ENCODE measurements around the gene EDRF1.

The EDRF1 gene

DNA sequence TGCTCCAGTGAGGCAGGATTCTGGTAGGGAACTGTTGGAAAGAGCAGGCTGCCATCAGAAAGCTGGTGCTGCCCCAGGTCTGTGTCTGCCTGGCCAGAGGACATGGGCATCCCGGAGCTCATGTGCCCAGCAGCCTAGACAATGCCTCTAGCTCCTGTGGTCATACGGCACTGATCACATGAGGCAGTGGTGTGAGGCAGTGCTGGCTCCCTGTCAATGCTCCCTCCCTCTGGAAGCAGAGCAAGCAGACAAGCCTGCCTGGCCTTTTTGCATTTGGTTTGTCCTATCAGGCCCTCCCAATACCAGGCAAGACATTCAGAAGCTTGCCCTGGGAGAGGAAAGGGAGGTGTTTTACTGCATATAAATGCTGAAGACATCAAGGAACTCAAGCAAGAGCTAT is 75.6 kb downstream of the EDRF1 start:
- DNase-seq: no peak

DNA sequence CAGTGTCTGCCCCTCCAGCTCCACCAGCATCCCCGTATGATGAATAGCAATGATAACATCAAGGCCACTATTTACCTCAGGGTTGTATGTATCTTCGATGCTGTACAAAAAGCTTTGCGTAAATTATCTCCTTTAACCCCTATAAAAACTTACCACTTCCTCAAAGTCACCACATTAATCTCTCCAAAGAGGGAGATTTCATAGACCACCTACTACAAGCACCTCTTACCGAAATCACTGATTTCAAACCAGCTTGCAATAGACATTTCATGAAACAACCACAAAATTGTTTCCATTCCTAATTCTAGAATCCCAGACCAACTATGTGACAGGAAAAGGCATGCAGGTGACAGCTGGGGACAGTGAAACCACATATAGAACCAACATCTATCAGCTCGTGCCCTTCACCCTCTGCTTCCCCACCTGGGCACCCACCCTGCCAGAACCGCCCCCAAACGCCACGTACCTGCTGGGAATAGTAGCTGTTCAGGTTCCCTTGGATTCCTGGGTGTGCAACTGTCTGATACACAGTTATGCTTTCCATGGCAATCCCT is 76.2 kb downstream of the EDRF1 start:
- DNase-seq: no peak

DNA sequence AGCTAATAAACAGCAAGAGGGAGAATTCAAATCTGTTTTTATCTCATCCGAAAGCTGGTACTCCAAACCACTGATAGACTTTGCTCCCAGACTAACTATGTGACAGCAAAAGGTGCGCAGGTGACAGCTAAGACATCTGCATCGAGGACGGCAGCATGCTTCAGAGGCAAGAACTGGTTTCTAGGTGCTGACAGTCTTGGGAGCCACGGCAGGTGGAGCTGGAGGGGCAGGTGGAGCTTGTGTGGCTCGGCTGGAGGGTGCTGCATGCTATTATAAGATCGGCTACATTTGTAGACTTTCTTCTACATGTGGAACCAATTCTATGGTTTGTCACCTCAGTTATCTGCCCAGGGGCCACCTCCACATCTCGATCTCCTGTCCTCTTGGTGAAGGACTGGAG is 77.9 kb downstream of the EDRF1 start:
- DNase-seq: no peak

DNA sequence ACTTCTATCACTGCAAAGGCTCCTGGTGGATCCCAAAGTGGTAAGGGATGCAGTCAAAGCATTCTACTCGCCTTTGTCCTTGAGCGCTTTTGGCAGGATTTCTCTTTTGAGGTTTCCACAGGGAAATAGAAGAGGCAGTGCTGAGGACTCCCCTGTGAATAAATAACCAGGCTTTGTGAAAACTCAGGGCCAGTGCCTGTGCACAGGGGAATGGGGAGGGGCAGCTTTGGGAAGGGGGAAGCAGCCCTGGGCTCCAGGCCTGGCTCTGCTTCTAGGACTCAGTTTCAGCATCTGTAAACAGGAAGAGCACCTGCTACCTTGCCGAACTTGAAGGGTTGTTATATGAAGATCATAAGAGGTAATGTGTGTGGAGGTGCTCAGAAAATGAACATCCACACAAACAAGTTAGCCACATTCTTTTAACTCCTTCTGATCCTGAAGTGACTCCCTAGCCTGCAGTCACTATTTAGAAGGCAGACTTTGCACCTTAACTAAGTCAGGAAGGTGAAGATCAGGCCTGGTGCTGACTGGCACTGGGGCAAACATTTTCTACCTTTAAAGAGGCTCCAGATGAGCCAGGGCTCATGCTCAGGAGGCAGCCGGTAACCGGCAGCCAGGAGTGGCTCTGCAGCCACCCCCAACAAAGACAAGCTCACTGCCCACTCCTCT is 78.6 kb downstream of the EDRF1 start:
- no peak for DNase-seq

DNA sequence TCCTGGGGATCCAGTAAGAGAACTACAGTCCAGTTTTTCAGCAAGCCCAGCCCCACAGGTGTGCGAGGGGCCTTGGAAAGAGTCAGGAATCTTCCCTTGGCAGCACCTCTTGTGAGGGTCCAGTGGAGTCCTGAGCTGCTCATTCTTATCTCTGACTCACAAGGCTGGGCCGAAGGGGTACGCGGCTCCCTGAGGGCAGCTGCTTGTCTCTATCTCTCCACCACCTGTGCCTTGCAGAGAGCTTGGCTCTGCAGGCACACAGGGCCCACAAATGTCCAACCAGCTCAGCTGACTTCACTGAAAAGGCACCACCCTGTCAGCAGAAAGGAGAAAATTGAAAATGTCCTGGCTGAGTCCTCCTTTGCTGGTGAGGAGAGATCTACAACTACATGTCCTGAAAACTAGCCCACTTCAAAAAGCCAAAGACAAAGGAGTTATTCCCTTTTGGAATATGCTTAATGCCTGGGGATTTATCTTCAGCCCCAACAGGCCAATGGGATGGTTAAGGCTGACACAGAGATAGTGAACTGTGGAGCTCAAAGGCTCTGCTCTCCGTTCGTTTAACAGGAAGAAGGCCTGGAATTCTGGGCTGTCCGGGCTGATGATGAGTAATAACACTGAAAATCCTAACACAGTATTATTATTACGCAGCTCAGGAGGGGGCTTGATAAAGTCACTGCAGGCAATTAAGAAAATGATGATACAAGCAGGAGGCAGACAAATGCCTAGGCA is 80.1 kb downstream of the EDRF1 start:
- no peak for DNase-seq

DNA sequence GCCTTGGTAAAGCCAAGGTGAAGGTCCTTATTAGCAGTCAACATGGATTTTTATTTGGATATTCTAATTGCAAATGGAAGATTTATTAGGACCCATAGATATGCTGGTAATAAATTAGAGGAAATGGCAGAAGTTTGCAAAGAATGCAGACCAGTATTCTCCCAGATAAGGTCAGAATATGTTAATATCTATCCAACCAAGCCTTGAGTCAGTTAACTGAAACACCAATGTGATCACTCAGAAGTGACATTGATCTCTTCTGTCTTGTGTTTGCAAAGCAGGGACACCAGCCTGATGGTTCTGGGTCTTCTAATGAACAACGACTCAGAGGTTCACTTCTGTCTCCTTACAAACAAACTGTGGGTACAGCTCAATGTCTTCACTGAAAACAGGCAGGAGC is 82.1 kb downstream of the EDRF1 start:
- no peak for DNase-seq

DNA sequence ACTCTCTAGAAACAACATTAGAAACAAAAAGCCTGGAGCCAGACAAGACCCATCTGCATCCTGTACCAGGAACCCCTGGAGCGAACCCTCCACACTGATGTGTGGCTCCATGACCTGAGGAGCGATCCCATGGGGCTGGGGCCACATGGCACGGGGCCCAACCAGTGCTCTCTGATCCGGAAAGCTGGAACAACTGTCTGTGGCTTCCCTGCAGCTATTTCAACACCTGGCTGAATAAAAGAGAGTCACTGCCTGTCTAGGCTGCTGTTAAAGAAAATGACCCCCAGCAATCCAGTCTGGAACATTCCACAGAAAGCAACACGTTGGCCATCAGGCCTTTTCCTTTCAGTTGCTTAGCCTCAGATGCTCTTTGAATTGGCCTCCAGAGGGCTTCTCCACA is 82.6 kb downstream of the EDRF1 start:
- no peak for DNase-seq

DNA sequence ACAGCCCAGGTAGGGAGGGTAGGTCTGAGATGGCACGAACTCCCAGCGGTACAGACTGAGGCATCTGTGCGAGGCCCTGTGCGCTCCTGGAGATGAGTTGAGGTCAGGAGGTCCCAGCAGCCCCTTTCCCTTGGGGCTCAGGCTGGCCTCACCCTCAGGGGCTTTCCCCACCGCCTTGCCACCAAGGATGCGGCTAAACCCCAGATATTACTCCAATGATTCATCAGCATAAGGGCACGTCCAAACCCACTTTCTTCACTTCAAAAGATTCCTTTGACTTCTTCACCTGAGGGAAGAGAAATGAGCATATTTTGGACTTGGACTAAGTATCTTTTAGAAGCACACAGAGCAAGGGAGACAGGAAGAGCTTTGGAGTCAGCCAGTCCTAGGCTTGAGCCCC is 83.2 kb downstream of the EDRF1 start:
- DNase-seq: no peak

DNA sequence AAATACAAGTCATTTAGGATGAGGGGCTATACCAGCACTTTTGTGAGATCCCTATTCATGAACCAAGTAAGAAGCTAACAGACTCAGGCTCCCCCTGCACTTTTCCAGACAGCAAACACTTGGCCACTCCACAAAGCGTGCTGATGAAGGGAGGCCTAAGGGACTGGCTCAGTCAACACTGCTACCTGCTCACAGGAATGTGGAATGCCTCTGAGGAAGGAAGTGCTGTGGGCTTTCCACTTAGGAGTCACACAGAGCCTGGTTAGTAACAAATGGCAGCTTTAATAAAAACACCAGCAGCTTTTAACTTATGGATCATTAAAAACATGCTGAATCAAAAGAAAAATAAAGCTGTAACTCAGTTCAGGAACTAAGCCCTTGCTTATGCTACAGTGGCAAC is 88.5 kb downstream of the EDRF1 start:
- DNase-seq: no peak

DNA sequence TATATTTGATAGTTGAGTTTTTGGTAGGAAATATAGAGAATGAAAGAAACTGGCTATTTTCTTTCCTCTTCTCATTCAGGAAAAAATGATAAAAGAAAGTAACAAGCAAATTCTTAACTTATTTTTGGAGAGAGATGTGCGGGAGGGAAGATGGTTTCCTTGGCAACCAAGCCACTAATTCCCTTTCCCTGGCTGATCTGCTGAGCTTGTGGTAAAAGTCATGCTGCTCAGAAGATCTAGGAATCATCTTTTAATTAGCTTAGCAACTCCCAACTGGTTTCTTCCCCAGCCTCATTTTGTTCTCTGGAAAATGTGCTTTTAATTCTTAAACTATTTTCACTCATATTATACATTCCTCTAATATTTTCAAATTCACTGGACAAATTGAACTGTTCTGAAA is 91.7 kb downstream of the EDRF1 start:
- DNase-seq: no peak

DNA sequence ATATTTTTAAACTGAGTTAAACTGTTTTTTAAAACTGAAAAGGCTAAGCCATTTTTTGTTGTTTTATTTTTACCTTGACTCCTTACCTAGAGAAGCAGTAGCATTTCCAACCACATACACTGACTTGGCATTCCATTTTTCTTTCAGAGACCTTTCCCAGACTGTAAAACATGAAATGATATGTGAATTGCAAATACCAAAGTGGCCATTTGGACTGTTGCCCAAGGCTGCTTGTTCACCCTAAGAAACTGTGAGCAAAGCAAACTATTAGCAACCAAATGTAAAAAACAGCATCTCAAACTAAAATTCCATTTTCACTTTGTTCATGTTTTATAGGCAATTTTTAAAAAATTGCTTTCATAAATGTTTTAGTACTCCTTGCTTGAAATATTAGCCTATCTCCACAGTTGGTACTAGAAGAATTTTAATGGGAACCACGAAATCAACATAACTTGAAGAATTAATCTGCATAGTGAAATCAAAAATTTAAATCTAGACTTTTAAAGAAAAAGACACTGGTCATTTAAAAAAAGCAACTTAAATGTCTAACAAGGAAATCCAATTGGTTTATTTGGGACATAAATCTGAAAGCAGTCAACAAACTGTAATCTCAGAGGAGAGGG is 92.7 kb downstream of the EDRF1 start:
- no peak for DNase-seq
